WTC11 (cell line): ENCODE measurements around the gene TRIM7. TPM values are rescaled to one million over a fixed set of nuclear protein-coding genes. Genes with fewer than 3 reads are reported as not detected.

Experiments used
- ATAC-seq: fragments of 200-7000 bp; cut with Tn5 transposase; 2 replicates; pipeline ENCODE4 v1.10.0; 2021; ENCODE audit warnings: mild to moderate bottlenecking, moderate library complexity
- CTCF ChIA-PET: fragments of 300-600 bp; sonication (Branson Sonifier 250); formaldehyde crosslinking; loops from one replicate; lab custom pipeline; 2021; ENCODE audit warnings: antibody characterized with exemption; lab: Charles Lee
- POLR2A ChIA-PET: fragments of 350-600 bp; sonication (Branson Sonifier 250); formaldehyde crosslinking; loops from one replicate; lab custom pipeline; 2021; ENCODE audit warnings: antibody characterized with exemption; lab: Charles Lee
- DNase-seq: peaks from one replicate; pipeline ENCODE4 v3.0.0; 2021; ENCODE audit warnings: low spot score
- H3K27ac Mint-ChIP-seq: 2 replicates; pipeline ENCODE4 v1.8.0; 2021; ENCODE audit warnings: mixed read lengths
- H3K27me3 Mint-ChIP-seq: 2 replicates; pipeline ENCODE4 v1.8.0; 2021; ENCODE audit warnings: low read depth, mild to moderate bottlenecking, moderate library complexity, mixed read lengths
- H3K36me3 Mint-ChIP-seq: 2 replicates; pipeline ENCODE4 v1.8.0; 2021; ENCODE audit warnings: mixed read lengths
- H3K4me1 Mint-ChIP-seq: 2 replicates; pipeline ENCODE4 v1.8.0; 2022; ENCODE audit warnings: mixed read lengths
- H3K4me3 Mint-ChIP-seq: 2 replicates; pipeline ENCODE4 v1.8.0; 2021; ENCODE audit warnings: mild to moderate bottlenecking, moderate library complexity, mixed read lengths
- H3K9me3 Mint-ChIP-seq: 2 replicates; pipeline ENCODE4 v1.8.0; 2021; ENCODE audit warnings: mixed read lengths
- ETV6 ChIP-seq: sonication (generic); formaldehyde crosslinking; IDR thresholded peaks from 2 replicates; pipeline ENCODE4 v1.8.1; 2022; ENCODE audit warnings: mild to moderate bottlenecking, missing genetic modification reagents
- FOXP1 ChIP-seq: sonication (generic); formaldehyde crosslinking; IDR thresholded peaks from 2 replicates; pipeline ENCODE4 v1.8.0; 2022; ENCODE audit warnings: missing genetic modification reagents, mild to moderate bottlenecking, moderate library complexity, borderline replicate concordance
- NFATC4 ChIP-seq: fragments of 250-450 bp; sonication (Bioruptor Pico); IDR thresholded peaks from 2 replicates; pipeline ENCODE4 v1.9.0; 2021; ENCODE audit warnings: mild to moderate bottlenecking
- NFE2L1 ChIP-seq: sonication (generic); formaldehyde crosslinking; IDR thresholded peaks from 2 replicates; pipeline ENCODE4 v1.8.1; 2023; ENCODE audit warnings: missing genetic modification reagents
- TEAD4 ChIP-seq: sonication (generic); formaldehyde crosslinking; IDR thresholded peaks from 2 replicates; pipeline ENCODE4 v1.8.0; 2022; ENCODE audit warnings: mild to moderate bottlenecking, missing genetic modification reagents
- ZBTB21 ChIP-seq: sonication (generic); formaldehyde crosslinking; IDR thresholded peaks from 2 replicates; pipeline ENCODE4 v1.8.1; 2023; ENCODE audit warnings: mild to moderate bottlenecking, missing genetic modification reagents, borderline replicate concordance
- total RNA-seq: library from RNA; stranded (reverse); gene quantifications from 3 replicates; pipeline ENCODE4 v1.2.3, GENCODE V29; 2021
- TF ChIP-seq, protein P1 (sequence below): sonication (generic); formaldehyde crosslinking; IDR thresholded peaks from 2 replicates; pipeline ENCODE4 v1.8.0; 2022; ENCODE audit warnings: mild to moderate bottlenecking, missing genetic modification reagents
- TF ChIP-seq, protein P2 (sequence below): sonication (generic); formaldehyde crosslinking; IDR thresholded peaks from 2 replicates; pipeline ENCODE4 v1.8.1; 2023; ENCODE audit warnings: mild to moderate bottlenecking, missing genetic modification reagents, borderline replicate concordance
- TF ChIP-seq, protein P3 (sequence below): sonication (generic); formaldehyde crosslinking; IDR thresholded peaks from 2 replicates; pipeline ENCODE4 v1.8.0; 2022; ENCODE audit warnings: mild to moderate bottlenecking, missing genetic modification reagents
- TF ChIP-seq, protein P4 (sequence below): sonication (generic); formaldehyde crosslinking; IDR thresholded peaks from 2 replicates; pipeline ENCODE4 v1.8.1; 2023; ENCODE audit warnings: mild to moderate bottlenecking, missing genetic modification reagents
- TF ChIP-seq, protein P5 (sequence below): sonication (generic); formaldehyde crosslinking; IDR thresholded peaks from 2 replicates; pipeline ENCODE4 v1.8.0; 2023; ENCODE audit warnings: missing genetic modification reagents, mild to moderate bottlenecking, borderline replicate concordance
- TF ChIP-seq, protein P6 (sequence below): sonication (generic); formaldehyde crosslinking; IDR thresholded peaks from 2 replicates; pipeline ENCODE4 v1.8.0; 2022; ENCODE audit warnings: mild to moderate bottlenecking, missing genetic modification reagents
- TF ChIP-seq, protein P7 (sequence below): sonication (generic); formaldehyde crosslinking; IDR thresholded peaks from 2 replicates; pipeline ENCODE4 v1.8.0; 2023; ENCODE audit warnings: missing genetic modification reagents

TRIM7 gene
- total RNA-seq, 1 experiment from 2014 or later: 1.4 TPM

DNA sequence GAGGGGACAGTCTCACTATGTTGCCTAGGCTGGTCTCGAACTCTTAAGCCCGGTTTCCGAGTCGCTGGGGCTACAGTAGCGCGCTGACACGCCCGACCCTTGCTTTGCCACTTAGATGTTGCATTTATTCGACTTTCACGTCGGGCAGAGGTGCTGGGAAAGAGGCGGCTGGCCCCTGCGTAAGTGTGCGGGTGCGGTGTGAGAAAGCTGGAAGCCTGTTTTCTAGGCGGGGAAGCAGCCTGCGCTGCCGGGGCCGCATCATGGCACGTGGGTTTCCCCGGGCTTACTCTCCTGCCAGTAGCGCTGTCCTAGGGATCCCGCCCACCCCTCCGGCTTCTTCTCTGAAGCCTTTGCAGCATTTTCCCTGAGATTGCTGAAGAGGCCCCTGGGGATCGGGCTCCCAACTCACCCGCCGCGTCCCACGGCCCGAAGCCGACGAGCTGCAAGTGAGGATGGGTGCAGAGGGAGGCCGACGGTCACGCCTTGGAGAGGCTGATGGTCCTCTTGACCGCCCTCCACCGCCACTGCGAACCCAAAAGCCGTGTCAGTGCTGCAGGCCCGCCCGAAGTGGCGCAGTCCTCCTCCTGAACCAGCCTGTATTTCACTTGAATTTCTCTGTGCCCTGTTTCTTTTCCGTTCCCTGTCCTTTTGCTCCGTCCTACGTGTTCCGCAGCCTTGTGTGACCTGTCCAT, 12.3 kb upstream of the TRIM7 start:
- ATAC-seq: peak; percentile 2
- Mint-ChIP-seq H3K27me3 (peaks cover 33% of the 10 kb centered on the region), H3K9me3 (no peaks in the 10 kb centered on the region), H3K36me3 (no peaks in the 10 kb centered on the region), H3K4me3 (peak overlapping the region; percentile 94), H3K4me1 (peaks cover 24% of the 10 kb centered on the region), H3K27ac (peak overlapping the region; percentile 58)
- TF ChIP-seq NFATC4 (CRISPR knock-in tag) (no peak), FOXP1 (CRISPR knock-in tag) (0 out of 2 replicates have a peak, but pooled peaks have one; percentile 76), ETV6 (CRISPR knock-in tag) (peak; percentile 52; the same call in 1 of the 2 replicates), TEAD4 (CRISPR knock-in tag) (no peak), ZBTB21 (CRISPR knock-in tag) (no peak), NFE2L1 (CRISPR knock-in tag) (no peak)
- TF ChIP-seq, protein P1, sequence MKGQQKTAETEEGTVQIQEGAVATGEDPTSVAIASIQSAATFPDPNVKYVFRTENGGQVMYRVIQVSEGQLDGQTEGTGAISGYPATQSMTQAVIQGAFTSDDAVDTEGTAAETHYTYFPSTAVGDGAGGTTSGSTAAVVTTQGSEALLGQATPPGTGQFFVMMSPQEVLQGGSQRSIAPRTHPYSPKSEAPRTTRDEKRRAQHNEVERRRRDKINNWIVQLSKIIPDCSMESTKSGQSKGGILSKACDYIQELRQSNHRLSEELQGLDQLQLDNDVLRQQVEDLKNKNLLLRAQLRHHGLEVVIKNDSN (CRISPR knock-in tag): no peak
- TF ChIP-seq, protein P2, sequence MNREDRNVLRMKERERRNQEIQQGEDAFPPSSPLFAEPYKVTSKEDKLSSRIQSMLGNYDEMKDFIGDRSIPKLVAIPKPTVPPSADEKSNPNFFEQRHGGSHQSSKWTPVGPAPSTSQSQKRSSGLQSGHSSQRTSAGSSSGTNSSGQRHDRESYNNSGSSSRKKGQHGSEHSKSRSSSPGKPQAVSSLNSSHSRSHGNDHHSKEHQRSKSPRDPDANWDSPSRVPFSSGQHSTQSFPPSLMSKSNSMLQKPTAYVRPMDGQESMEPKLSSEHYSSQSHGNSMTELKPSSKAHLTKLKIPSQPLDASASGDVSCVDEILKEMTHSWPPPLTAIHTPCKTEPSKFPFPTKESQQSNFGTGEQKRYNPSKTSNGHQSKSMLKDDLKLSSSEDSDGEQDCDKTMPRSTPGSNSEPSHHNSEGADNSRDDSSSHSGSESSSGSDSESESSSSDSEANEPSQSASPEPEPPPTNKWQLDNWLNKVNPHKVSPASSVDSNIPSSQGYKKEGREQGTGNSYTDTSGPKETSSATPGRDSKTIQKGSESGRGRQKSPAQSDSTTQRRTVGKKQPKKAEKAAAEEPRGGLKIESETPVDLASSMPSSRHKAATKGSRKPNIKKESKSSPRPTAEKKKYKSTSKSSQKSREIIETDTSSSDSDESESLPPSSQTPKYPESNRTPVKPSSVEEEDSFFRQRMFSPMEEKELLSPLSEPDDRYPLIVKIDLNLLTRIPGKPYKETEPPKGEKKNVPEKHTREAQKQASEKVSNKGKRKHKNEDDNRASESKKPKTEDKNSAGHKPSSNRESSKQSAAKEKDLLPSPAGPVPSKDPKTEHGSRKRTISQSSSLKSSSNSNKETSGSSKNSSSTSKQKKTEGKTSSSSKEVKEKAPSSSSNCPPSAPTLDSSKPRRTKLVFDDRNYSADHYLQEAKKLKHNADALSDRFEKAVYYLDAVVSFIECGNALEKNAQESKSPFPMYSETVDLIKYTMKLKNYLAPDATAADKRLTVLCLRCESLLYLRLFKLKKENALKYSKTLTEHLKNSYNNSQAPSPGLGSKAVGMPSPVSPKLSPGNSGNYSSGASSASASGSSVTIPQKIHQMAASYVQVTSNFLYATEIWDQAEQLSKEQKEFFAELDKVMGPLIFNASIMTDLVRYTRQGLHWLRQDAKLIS (CRISPR knock-in tag): no peak
- TF ChIP-seq, protein P3, sequence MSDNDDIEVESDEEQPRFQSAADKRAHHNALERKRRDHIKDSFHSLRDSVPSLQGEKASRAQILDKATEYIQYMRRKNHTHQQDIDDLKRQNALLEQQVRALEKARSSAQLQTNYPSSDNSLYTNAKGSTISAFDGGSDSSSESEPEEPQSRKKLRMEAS (CRISPR knock-in tag): peak; percentile 52; the same call in 1 of the 2 replicates
- TF ChIP-seq, protein P4, sequence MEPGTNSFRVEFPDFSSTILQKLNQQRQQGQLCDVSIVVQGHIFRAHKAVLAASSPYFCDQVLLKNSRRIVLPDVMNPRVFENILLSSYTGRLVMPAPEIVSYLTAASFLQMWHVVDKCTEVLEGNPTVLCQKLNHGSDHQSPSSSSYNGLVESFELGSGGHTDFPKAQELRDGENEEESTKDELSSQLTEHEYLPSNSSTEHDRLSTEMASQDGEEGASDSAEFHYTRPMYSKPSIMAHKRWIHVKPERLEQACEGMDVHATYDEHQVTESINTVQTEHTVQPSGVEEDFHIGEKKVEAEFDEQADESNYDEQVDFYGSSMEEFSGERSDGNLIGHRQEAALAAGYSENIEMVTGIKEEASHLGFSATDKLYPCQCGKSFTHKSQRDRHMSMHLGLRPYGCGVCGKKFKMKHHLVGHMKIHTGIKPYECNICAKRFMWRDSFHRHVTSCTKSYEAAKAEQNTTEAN (CRISPR knock-in tag): 0 out of 2 replicates have a peak, but pooled peaks have one; percentile 19
- TF ChIP-seq, protein P5, sequence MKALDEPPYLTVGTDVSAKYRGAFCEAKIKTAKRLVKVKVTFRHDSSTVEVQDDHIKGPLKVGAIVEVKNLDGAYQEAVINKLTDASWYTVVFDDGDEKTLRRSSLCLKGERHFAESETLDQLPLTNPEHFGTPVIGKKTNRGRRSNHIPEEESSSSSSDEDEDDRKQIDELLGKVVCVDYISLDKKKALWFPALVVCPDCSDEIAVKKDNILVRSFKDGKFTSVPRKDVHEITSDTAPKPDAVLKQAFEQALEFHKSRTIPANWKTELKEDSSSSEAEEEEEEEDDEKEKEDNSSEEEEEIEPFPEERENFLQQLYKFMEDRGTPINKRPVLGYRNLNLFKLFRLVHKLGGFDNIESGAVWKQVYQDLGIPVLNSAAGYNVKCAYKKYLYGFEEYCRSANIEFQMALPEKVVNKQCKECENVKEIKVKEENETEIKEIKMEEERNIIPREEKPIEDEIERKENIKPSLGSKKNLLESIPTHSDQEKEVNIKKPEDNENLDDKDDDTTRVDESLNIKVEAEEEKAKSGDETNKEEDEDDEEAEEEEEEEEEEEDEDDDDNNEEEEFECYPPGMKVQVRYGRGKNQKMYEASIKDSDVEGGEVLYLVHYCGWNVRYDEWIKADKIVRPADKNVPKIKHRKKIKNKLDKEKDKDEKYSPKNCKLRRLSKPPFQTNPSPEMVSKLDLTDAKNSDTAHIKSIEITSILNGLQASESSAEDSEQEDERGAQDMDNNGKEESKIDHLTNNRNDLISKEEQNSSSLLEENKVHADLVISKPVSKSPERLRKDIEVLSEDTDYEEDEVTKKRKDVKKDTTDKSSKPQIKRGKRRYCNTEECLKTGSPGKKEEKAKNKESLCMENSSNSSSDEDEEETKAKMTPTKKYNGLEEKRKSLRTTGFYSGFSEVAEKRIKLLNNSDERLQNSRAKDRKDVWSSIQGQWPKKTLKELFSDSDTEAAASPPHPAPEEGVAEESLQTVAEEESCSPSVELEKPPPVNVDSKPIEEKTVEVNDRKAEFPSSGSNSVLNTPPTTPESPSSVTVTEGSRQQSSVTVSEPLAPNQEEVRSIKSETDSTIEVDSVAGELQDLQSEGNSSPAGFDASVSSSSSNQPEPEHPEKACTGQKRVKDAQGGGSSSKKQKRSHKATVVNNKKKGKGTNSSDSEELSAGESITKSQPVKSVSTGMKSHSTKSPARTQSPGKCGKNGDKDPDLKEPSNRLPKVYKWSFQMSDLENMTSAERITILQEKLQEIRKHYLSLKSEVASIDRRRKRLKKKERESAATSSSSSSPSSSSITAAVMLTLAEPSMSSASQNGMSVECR (CRISPR knock-in tag): peak; percentile 39; the same call in 1 of the 2 replicates
- TF ChIP-seq, protein P6, sequence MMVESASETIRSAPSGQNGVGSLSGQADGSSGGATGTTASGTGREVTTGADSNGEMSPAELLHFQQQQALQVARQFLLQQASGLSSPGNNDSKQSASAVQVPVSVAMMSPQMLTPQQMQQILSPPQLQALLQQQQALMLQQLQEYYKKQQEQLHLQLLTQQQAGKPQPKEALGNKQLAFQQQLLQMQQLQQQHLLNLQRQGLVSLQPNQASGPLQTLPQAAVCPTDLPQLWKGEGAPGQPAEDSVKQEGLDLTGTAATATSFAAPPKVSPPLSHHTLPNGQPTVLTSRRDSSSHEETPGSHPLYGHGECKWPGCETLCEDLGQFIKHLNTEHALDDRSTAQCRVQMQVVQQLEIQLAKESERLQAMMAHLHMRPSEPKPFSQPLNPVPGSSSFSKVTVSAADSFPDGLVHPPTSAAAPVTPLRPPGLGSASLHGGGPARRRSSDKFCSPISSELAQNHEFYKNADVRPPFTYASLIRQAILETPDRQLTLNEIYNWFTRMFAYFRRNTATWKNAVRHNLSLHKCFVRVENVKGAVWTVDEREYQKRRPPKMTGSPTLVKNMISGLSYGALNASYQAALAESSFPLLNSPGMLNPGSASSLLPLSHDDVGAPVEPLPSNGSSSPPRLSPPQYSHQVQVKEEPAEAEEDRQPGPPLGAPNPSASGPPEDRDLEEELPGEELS (CRISPR knock-in tag): no peak
- TF ChIP-seq, protein P7, sequence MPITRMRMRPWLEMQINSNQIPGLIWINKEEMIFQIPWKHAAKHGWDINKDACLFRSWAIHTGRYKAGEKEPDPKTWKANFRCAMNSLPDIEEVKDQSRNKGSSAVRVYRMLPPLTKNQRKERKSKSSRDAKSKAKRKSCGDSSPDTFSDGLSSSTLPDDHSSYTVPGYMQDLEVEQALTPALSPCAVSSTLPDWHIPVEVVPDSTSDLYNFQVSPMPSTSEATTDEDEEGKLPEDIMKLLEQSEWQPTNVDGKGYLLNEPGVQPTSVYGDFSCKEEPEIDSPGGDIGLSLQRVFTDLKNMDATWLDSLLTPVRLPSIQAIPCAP (CRISPR knock-in tag): 0 out of 2 replicates have a peak, but pooled peaks have one; percentile 35
- ChIA-PET CTCF (interaction anchor here (1.0 kb wide), 1 partner anchor 26 kb away, joined by 3 read pairs; no protein-coding TSS in a partner anchor), POLR2A (no interaction called here)
- DNase-seq: peak; percentile 71
